MM.1S (cell line): ENCODE data around the gene SYNE2.

Experiments used
- EZH2 ChIP-seq: fragments of 300-600 bp; sonication (generic); optimal IDR thresholded peaks from 2 replicates; pipeline ENCODE3; 2017; ENCODE audit warnings: low read depth, mild to moderate bottlenecking, antibody characterized with exemption, low read length, mixed read lengths
- EZH2phosphoT487 ChIP-seq: fragments of 300-600 bp; sonication (generic); IDR thresholded peaks from 2 replicates; pipeline ENCODE4 v1.6.1; 2018; ENCODE audit warnings: antibody characterized with exemption, low read length
- TF ChIP-seq, protein P1 (sequence below): fragments of 300-600 bp; sonication (generic); IDR thresholded peaks from 2 replicates; pipeline ENCODE4 v1.5.1; 2016; ENCODE audit warnings: antibody characterized with exemption, low read length, mixed read lengths

GRCh38 chr14:64232944-64233343 is 380.1 kb downstream of the SYNE2 start:
- TF ChIP-seq, protein P1, sequence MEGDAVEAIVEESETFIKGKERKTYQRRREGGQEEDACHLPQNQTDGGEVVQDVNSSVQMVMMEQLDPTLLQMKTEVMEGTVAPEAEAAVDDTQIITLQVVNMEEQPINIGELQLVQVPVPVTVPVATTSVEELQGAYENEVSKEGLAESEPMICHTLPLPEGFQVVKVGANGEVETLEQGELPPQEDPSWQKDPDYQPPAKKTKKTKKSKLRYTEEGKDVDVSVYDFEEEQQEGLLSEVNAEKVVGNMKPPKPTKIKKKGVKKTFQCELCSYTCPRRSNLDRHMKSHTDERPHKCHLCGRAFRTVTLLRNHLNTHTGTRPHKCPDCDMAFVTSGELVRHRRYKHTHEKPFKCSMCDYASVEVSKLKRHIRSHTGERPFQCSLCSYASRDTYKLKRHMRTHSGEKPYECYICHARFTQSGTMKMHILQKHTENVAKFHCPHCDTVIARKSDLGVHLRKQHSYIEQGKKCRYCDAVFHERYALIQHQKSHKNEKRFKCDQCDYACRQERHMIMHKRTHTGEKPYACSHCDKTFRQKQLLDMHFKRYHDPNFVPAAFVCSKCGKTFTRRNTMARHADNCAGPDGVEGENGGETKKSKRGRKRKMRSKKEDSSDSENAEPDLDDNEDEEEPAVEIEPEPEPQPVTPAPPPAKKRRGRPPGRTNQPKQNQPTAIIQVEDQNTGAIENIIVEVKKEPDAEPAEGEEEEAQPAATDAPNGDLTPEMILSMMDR: no peak
- TF ChIP-seq EZH2phosphoT487 (no peak), EZH2 (no peak)
